ENCODE measurements around the gene NOX5.

DNA sequence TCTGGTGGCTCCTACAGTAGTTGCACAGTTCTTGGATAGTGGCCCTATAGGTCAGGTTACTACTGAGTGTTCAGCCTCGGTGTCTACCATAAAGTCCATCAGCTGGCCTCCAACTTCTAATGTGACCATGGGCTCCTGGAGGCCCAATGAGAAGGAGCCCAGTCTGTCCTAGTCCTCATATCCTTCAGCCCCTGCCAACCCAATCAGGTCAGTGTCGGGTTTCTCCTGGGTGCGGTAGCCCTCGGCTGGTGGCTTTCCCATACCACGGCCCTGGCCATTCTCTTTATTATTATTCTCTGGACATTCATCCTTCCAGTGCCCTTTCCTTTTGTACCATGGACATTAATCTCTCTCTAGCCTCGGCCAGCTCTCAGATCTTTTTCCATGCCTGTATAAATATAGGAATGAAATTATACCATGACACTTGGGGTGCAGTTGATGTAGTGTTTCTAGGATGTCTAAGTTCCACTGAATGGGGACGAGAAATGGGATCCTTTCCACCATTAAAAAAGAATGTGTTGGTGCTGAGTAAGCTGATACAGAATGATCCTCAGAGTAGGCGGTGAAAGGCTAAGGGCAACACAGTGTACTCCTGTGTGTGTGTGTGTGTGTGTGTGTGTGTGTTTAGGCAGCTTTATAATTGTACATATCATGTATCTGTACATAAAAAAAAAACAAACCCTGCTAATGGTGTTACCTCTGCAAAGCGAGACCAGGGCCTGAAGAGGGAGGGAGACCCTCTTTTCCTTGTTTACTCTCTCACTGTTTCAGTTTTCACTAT is 19.3 kb upstream of the NOX5 start:
- TF ChIP-seq, protein P1, sequence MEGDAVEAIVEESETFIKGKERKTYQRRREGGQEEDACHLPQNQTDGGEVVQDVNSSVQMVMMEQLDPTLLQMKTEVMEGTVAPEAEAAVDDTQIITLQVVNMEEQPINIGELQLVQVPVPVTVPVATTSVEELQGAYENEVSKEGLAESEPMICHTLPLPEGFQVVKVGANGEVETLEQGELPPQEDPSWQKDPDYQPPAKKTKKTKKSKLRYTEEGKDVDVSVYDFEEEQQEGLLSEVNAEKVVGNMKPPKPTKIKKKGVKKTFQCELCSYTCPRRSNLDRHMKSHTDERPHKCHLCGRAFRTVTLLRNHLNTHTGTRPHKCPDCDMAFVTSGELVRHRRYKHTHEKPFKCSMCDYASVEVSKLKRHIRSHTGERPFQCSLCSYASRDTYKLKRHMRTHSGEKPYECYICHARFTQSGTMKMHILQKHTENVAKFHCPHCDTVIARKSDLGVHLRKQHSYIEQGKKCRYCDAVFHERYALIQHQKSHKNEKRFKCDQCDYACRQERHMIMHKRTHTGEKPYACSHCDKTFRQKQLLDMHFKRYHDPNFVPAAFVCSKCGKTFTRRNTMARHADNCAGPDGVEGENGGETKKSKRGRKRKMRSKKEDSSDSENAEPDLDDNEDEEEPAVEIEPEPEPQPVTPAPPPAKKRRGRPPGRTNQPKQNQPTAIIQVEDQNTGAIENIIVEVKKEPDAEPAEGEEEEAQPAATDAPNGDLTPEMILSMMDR (IDR thresholded peaks at IDR 0.05) = no peak
- TF ChIP-seq EP300 (IDR thresholded peaks at IDR 0.05) (no peak), POLR2A (IDR thresholded peaks at IDR 0.05) (no peak), POLR2AphosphoS5 (IDR thresholded peaks at IDR 0.05) (no peak)
